ENCODE results near the gene CDH13.

Gene CDH13

DNA sequence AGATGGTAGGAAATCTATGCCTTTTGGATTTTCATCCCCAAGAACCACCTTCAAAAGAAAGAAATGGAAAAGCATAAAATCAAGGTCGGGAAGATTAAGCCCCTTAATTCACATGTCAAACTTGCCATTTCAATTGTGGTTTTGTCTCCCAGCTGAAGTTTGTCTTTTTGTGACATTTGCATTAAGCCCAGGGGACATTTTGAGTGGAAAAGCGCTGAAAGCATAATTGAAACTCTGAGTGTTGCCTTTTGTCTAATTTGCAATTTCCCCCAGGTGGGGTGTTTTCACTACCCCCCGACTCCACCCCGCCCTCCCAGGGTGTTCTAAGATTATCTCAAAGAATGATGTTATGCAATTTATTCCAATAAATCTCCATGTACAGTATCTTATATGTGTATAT lies 396.2 kb downstream of the CDH13 start:
- H3F3A ChIP-seq (ENCODE audit: control insufficient read depth, insufficient read depth), result no peaks in the 10 kb centered on the region
- H3K79me2 ChIP-seq (ENCODE audit: control insufficient read depth, low read length), result no peaks in the 10 kb centered on the region
- no peak overlapping the region for H3K4me3 ChIP-seq (ENCODE audit: low read length)
- no peaks in the 10 kb centered on the region for H3K4me1 ChIP-seq (ENCODE audit: control insufficient read depth, low read length)
- no peaks in the 10 kb centered on the region for H3K27me3 ChIP-seq (ENCODE audit: control insufficient read depth, low read length)
- TF ChIP-seq EZH2phosphoT487 (IDR thresholded peaks at IDR 0.05; ENCODE audit: borderline replicate concordance, low read length), result no peak
- TF ChIP-seq, protein P1, sequence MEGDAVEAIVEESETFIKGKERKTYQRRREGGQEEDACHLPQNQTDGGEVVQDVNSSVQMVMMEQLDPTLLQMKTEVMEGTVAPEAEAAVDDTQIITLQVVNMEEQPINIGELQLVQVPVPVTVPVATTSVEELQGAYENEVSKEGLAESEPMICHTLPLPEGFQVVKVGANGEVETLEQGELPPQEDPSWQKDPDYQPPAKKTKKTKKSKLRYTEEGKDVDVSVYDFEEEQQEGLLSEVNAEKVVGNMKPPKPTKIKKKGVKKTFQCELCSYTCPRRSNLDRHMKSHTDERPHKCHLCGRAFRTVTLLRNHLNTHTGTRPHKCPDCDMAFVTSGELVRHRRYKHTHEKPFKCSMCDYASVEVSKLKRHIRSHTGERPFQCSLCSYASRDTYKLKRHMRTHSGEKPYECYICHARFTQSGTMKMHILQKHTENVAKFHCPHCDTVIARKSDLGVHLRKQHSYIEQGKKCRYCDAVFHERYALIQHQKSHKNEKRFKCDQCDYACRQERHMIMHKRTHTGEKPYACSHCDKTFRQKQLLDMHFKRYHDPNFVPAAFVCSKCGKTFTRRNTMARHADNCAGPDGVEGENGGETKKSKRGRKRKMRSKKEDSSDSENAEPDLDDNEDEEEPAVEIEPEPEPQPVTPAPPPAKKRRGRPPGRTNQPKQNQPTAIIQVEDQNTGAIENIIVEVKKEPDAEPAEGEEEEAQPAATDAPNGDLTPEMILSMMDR (IDR thresholded peaks at IDR 0.05; ENCODE audit: low read depth, low read length, poor library complexity, severe bottlenecking), result no peak
- H3K27ac ChIP-seq (ENCODE audit: low read depth, low read length), result no peak overlapping the region
- H3K36me3 ChIP-seq (ENCODE audit: control insufficient read depth, low read length), result no peaks in the 10 kb centered on the region
- H3K9me3 ChIP-seq (ENCODE audit: control insufficient read depth, insufficient read depth, low read length), result no peaks in the 10 kb centered on the region
- no peaks in the 10 kb centered on the region for H4K20me1 ChIP-seq (ENCODE audit: control insufficient read depth, insufficient read depth, low read depth, low read length)
- no peaks in the 10 kb centered on the region for H3K9me2 ChIP-seq (replicated peaks; ENCODE audit: control insufficient read depth, low read length)
- H3K4me2 ChIP-seq (ENCODE audit: low read length), result no peak overlapping the region

DNA sequence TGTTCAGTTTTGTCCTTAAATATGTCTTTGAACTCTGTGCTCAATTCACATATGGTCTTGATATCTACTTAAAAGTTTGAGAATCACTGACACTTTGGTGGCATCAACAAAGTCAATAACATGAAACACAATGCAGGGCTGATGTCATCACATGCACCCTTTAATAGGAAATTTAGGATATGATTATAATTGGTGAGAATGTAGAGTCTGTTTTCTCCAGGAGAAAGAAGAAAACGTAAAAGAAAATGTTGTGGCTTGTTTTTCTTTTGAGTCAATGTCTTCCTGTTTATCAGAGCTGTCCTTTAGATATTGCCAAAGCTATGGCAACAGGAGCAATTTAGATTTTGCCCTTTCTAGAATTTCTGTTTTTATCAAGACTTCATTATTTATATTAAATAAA lies 396.9 kb downstream of the CDH13 start:
- Histone ChIP-seq H3K79me2 (ENCODE audit: control insufficient read depth, low read length) (no peaks in the 10 kb centered on the region), H3K9me3 (ENCODE audit: control insufficient read depth, insufficient read depth, low read length) (no peaks in the 10 kb centered on the region), H3F3A (ENCODE audit: control insufficient read depth, insufficient read depth) (no peaks in the 10 kb centered on the region), H3K4me2 (ENCODE audit: low read length) (no peak overlapping the region), H3K9me2 (replicated peaks; ENCODE audit: control insufficient read depth, low read length) (no peaks in the 10 kb centered on the region), H3K36me3 (ENCODE audit: control insufficient read depth, low read length) (no peaks in the 10 kb centered on the region), H4K20me1 (ENCODE audit: control insufficient read depth, insufficient read depth, low read depth, low read length) (no peaks in the 10 kb centered on the region), H3K4me3 (ENCODE audit: low read length) (no peak overlapping the region), H3K27me3 (ENCODE audit: control insufficient read depth, low read length) (no peaks in the 10 kb centered on the region), H3K4me1 (ENCODE audit: control insufficient read depth, low read length) (no peaks in the 10 kb centered on the region), H3K27ac (ENCODE audit: low read depth, low read length) (no peak overlapping the region)
- TF ChIP-seq EZH2phosphoT487 (IDR thresholded peaks at IDR 0.05; ENCODE audit: borderline replicate concordance, low read length), result no peak
- TF ChIP-seq, protein P1 (IDR thresholded peaks at IDR 0.05; ENCODE audit: low read depth, low read length, poor library complexity, severe bottlenecking), result no peak

DNA sequence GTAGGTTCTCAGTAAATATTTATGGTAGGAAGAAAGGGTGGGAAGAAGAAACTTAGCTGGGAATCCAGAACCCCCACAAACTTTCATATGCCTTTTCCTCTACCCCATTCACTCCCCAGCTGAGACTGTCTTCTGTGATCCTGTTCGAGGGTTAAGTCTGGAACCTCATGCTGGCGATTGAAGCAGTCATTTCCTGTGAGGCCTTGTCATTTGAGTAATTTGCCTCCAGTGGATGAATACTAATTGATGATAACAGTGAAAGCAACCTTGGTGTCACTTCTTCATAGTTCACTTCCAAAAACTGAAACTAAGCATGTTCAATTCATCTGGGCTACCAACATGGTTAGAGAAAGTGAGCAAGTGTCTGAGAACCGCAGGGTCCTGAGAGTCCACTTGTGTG lies 401.2 kb downstream of the CDH13 start:
- no peak overlapping the region for H3K4me2 ChIP-seq (ENCODE audit: low read length)
- no peaks in the 10 kb centered on the region for H3K4me1 ChIP-seq (ENCODE audit: control insufficient read depth, low read length)
- H3K9me2 ChIP-seq (replicated peaks; ENCODE audit: control insufficient read depth, low read length), result no peaks in the 10 kb centered on the region
- TF ChIP-seq EZH2phosphoT487 (IDR thresholded peaks at IDR 0.05; ENCODE audit: borderline replicate concordance, low read length), result no peak
- TF ChIP-seq, protein P1 (IDR thresholded peaks at IDR 0.05; ENCODE audit: low read depth, low read length, poor library complexity, severe bottlenecking), result no peak
- no peaks in the 10 kb centered on the region for H3K79me2 ChIP-seq (ENCODE audit: control insufficient read depth, low read length)
- no peaks in the 10 kb centered on the region for H4K20me1 ChIP-seq (ENCODE audit: control insufficient read depth, insufficient read depth, low read depth, low read length)
- H3K4me3 ChIP-seq (ENCODE audit: low read length), result no peak overlapping the region
- no peak overlapping the region for H3K27ac ChIP-seq (ENCODE audit: low read depth, low read length)
- H3K9me3 ChIP-seq (ENCODE audit: control insufficient read depth, insufficient read depth, low read length), result peaks cover 10% of the 10 kb centered on the region; the same call in 1 of the 2 replicates
- H3K36me3 ChIP-seq (ENCODE audit: control insufficient read depth, low read length), result no peaks in the 10 kb centered on the region
- no peaks in the 10 kb centered on the region for H3K27me3 ChIP-seq (ENCODE audit: control insufficient read depth, low read length)
- H3F3A ChIP-seq (ENCODE audit: control insufficient read depth, insufficient read depth), result no peaks in the 10 kb centered on the region

DNA sequence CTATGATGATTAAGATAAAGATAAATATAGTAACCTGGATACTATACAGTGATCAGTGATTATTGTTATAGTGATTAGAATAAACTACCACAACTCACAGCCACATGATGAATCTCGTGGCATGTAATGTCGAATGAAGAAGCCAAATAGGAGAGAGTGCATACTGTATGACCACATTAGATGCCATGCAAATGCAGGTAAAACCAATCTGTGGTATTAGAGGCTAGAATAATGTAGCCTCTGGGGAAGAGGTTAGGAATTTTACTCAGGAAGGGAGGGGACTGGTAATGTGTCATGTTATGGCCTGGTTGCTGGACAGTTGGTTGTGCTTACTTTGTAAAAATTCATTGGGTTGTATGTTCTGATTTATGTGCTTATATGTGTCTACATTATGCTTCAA lies 402.7 kb downstream of the CDH13 start:
- no peaks in the 10 kb centered on the region for H4K20me1 ChIP-seq (ENCODE audit: control insufficient read depth, insufficient read depth, low read depth, low read length)
- no peaks in the 10 kb centered on the region for H3K9me2 ChIP-seq (replicated peaks; ENCODE audit: control insufficient read depth, low read length)
- H3K4me1 ChIP-seq (ENCODE audit: control insufficient read depth, low read length), result no peaks in the 10 kb centered on the region
- no peaks in the 10 kb centered on the region for H3K27me3 ChIP-seq (ENCODE audit: control insufficient read depth, low read length)
- TF ChIP-seq EZH2phosphoT487 (IDR thresholded peaks at IDR 0.05; ENCODE audit: borderline replicate concordance, low read length), result no peak
- TF ChIP-seq, protein P1 (IDR thresholded peaks at IDR 0.05; ENCODE audit: low read depth, low read length, poor library complexity, severe bottlenecking), result no peak
- H3K4me3 ChIP-seq (ENCODE audit: low read length), result no peak overlapping the region
- peaks cover 10% of the 10 kb centered on the region; the same call in 1 of the 2 replicates for H3K9me3 ChIP-seq (ENCODE audit: control insufficient read depth, insufficient read depth, low read length)
- no peak overlapping the region for H3K27ac ChIP-seq (ENCODE audit: low read depth, low read length)
- no peaks in the 10 kb centered on the region for H3F3A ChIP-seq (ENCODE audit: control insufficient read depth, insufficient read depth)
- no peaks in the 10 kb centered on the region for H3K36me3 ChIP-seq (ENCODE audit: control insufficient read depth, low read length)
- no peak overlapping the region for H3K4me2 ChIP-seq (ENCODE audit: low read length)
- H3K79me2 ChIP-seq (ENCODE audit: control insufficient read depth, low read length), result no peaks in the 10 kb centered on the region

All from DOHH2 (cell line).